CD4-positive, alpha-beta T cell treated with Interleukin-21 for 1 hour (primary cell): ENCODE data around the gene CLEC1B.
"Not testable (repeated sequence)": the region's sequence is repeated elsewhere in the genome, so short reads cannot be mapped to it uniquely, and the experiment has no call there.

Source experiments
- DNase-seq: peaks from one replicate; pipeline ENCODE4 v3.0.0-alpha.2; 2020

The CLEC1B gene

GRCh38 chr12:9999016-9999415, at the start of gene CLEC1B:
Gene CLEC1B (minus strand): TSS chr12:9999121. CDS start chr12:9999100, 21 bp downstream.
- no peak for DNase-seq

DNA sequence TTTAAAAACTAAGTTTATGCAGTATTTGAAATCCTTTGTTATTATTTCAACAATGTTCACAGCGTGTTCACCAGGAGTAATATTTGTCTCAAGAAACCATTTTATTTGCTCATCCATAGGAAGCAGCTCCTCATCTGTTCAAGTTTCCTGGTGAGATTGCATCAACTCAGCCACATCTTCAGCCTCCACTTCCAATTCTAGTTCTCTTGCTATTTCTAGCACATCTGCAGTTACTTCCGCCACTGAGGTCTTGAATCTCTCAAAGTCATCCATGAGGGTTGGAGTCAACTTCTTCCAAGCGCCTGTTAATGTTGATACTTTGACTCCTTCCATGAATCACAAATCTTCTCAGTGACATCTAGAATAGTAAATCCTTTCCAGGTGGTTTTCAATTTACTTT, 49.6 kb upstream of the CLEC1B start:
- DNase-seq: no peak

DNA sequence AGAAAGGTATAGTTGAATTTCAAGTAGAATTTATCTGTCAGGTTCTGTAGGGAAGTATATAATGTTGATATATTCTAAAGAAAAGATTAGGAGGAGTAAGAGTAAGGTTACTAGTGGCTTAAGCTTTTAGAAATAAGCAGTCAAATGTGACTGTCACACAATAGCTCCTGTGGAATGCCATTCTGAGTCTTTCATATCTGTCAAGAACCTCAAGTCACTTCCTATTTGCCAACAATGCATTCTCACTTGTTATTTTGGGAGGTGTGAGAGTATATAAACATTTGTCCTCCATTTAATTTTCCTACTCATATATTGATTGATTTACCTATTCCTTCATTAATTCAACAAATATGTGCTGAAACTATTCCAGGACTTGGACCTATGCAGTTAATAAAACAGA, 43.2 kb upstream of the CLEC1B start:
- DNase-seq: no peak

GRCh38 chr12:10033783-10034545, 35.0 kb upstream of the CLEC1B start:
- DNase-seq: no peak

DNA sequence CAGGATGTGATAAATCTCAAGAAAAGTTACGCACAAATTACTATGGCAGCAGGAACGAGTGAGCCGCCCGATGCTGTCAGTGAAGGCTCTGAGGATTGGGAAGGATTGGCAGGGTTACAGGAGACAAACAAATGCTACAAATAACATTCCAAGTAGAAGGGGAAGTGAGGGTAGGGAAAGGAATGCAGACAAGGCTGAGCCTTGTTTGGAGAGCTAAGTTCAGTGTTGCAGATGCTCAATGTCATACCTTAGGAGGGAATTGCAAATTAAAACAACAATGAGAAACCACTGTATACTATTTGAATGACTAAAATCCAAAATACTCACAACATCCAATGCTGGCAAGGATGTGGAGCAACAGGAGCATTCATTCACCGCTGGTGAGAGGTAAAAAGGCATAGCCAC, 32.9 kb upstream of the CLEC1B start:
- no peak for DNase-seq

DNA sequence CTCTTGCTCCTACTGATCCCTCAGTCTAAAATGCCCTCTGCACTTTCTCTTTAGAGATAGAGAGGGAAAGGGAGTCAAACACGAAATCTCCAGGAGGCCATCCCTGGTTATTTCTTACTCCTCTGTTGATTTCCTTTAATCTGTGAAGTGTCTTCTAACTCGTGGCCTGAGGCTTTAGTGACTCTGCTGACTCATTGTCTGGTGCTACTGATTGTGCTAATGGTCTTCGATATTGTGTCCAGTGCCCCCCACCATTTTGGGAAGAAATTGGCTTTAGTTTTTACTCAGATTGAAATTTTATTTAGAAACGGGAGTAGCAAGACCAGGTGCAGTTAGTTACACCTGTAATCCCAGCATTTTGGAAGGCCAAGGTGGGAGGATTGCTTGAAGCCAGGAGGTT, 32.4 kb upstream of the CLEC1B start:
- DNase-seq: no peak

DNA sequence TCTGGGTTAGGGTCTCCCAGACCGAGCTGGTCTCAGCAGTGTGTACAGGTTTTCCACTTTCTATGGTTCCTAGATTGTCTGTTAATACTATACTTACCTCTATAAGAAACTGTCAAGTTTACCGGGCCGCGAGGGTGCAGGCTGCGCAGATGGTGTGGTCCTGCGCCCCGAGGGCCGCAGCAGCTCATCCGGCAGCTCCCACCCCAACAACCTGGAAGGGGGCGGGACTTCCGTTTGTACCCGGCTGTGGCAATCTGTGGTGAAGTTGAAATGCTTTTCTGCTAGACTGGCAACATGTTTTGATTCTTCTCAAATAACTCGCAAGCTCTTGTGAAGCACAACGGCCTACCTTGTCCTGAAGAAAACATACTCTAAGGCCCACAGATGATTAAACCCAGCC, 31.5 kb upstream of the CLEC1B start, which contains the start of gene CLEC9A:
Gene CLEC9A, plus strand, starts transcription at position 237 of the 400 bp plus-strand sequence. CDS start 22,006 bp downstream, outside the sequence.
- DNase-seq: no peak

GRCh38 chr12:10027721-10028120, 28.8 kb upstream of the CLEC1B start:
- DNase-seq: no peak

- no peak for DNase-seq
Measured at GRCh38 chr12:10027311-10027710, 28.4 kb upstream of the CLEC1B start.

GRCh38 chr12:10026666-10027065, 27.7 kb upstream of the CLEC1B start:
- not testable (repeated sequence) for DNase-seq

- no peak for DNase-seq
Measured at GRCh38 chr12:10025236-10025635, 26.3 kb upstream of the CLEC1B start.

DNA sequence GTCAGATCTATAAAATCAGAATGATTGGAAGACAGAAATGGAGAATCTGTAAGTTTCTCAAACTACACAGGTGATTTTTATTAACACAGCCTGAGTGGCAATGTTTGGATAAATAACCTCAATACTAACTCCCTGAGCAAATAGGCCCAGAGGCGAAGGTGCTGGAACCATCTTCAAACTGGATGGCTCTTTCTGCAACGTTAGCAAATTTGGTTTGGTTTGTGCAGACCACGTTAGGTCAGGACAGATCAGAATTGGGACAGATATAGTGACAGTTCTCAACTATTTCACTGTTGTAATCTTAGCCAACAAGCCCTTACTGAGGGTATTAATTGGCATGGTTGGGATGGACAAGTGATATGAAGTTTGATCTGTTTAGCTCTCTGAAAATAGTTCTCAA, 22.4 kb upstream of the CLEC1B start:
- no peak for DNase-seq

DNA sequence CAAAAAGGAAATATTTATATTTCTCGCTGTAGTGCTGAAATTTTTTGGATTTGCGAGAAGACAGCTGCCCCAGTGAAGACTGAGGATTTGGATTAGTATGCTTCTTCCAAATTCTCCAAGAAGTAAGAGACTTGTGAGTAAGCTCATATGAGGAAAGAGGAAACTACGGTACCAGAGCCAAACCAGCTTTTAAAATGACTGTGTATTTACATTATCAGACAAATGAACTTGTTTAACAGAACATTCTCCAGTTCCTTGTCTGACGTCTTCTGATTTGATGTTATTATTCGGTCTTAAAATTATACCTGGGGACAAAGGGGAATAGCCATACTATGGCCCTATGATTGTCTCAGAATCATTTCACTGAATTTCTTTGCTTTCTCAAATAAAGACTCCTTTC, 19.5 kb upstream of the CLEC1B start:
- DNase-seq: no peak

DNA sequence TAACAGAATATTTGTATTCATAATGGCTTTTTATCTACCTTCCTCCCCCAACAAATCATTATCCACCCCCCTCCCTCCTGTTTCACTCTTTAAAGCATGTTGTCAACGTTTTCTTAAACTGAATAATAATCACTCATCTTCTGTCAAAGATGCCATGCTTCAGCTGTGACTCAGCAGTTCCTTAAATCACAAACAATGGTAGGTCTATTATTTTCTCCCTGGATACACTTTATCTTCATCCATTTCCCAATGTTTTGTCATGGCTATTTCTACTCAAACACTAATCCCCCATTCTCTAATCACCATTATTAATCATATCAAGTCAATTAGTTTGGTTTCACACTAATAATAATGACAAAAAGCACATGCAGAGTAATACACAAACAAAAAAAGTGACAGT, 18.0 kb upstream of the CLEC1B start:
- DNase-seq: no peak

DNA sequence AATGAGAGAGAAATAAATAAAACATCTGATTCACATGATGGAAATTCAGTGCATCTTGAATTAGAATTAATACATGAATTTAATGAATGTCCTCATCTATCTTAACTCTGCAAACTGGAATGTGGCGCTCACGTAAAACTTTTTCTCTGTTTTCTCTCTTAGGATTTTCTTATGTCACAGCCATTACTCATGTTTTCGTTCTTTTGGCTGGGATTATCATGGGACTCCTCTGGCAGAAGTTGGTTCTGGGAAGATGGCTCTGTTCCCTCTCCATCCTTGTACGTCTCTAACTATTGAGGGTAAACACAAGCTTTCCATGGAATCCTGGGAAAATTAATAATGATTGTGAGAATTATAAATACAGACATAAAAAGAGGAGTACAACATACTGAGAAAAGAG, 16.5 kb upstream of the CLEC1B start:
- no peak for DNase-seq

DNA sequence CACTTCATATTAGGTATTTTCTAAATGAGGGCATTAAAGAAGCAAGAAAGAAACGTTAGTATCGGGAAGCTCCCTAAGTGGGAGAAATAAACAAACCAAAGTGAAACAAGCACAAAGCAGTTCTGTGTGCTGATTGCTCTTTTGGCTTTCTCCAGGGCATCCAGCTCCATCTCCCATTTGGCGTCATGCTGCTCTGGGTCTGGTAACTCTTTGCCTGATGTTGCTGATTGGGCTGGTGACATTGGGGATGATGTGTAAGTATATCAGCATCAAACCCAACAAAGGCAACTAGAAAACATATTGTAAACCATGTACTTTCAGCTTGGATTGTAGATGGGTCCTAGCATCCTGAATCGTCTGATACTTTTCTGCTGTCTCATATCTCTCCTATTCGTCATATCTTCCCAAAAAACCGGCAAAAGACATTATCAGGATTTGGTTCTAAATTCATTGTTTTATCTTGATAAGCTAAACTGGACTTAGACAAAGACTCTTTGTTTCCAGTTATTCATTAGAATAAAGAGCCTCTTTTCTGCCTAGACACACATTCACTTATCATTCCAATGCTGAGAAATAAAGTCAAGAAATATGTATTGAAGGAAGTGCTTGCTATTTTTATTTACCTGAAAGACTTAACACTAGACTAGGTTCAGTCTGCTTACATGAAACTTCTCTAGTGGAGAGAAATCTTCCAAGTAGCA, 13.9 kb upstream of the CLEC1B start:
- no peak for DNase-seq

DNA sequence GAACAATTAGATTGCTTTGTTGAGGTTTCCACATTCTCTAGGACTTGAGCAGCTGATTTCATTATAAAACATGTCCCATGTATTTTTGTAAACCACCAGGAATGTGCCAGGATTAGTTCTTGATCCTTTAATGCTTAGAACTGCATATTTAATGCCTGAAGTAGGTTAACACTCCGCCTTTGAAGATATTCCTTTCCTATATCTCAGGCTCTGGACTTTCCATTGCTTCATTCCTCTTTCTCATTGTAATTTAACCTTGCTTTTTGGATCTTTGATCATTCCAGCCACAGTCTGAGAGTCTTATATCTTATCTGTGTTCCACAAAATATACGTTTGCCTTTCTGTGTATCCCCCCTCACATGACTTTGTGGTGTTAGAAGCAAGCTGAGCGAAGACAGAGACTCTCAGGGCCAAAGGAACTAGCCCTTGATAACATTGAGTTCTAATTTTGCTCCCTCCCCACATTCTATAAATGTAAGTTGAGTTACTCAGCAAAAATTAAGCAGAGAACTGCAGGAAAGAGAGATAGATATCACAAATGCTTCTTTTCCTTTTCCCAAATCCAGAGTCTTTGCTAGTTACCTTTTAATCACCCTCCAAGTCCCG, 2.4 kb upstream of the CLEC1B start:
- no peak for DNase-seq

GRCh38 chr12:9992296-9992695, 6.6 kb downstream of the CLEC1B start:
- no peak for DNase-seq

- no peak for DNase-seq
Measured at GRCh38 chr12:9991876-9992275, 7.0 kb downstream of the CLEC1B start.

- DNase-seq: no peak
Measured at GRCh38 chr12:9980126-9980525, 18.8 kb downstream of the CLEC1B start.

- no peak for DNase-seq
Measured at GRCh38 chr12:9977916-9978315, 21.0 kb downstream of the CLEC1B start.

DNA sequence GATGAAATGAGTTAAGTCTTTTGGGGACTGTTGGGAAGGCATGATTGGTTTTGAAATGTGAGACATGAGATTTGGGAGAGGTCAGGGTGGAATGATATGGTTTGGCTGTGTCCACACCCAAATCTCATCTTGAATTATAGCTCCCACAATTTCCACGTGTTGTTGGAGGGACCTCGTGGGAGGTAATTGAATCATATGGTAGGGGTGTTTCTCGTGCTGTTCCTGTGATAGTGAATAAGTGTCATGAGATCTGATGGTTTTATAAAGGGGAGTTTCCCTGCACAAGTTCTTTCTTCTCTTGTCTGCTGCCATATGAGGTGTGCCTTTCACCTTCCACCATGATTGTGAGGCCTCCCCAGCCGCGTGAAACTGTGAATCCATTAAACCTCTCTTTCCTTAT, 22.3 kb downstream of the CLEC1B start:
- not testable (repeated sequence) for DNase-seq

DNA sequence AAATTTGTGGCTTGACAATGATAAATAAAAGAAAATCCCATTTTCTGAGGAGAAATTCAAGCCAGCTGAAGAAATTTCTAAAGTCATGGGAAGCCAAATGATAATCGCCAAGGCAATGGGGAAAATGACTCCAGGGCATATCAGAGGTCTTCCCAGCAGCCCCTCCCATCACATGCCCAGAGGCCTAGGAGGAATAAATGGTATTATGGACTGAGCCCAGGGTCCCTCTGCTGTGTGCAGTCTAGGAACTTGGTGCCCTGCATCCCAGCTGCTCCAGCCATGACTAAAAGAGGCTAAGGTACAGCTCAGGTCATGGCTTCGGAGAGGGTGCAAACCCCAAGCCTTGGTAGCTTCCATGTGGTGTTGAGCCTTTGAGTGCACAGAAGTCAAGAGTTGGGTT, 23.3 kb downstream of the CLEC1B start:
- no peak for DNase-seq

GRCh38 chr12:9974731-9975130, 24.2 kb downstream of the CLEC1B start:
- not testable (repeated sequence) for DNase-seq
